Bronchial epithelial cell (primary cell): ENCODE measurements around the gene SLC25A13. TPM values are rescaled to one million over a fixed set of nuclear protein-coding genes. Genes with fewer than 3 reads are reported as not detected.
A peak's percentile ranks its signal among the peaks of the same experiment; 100 is the strongest.

ENCODE experiments used
- DNase-seq: peaks from one replicate; pipeline ENCODE4 v3.0.0-alpha.2; 2010; ENCODE audit warnings: low read depth
- FAIRE-seq: peaks from 2 replicates; lab custom pipeline; 2011; peaks lifted over from hg19 to GRCh38; lab: Jason Lieb, UNC
- H3K27me3 ChIP-seq: 2 replicates; pipeline ENCODE4 v1.5.1; 2011; ENCODE audit warnings: low read length; ENCODE audit not compliant: control insufficient read depth, insufficient read depth
- H3K36me3 ChIP-seq: 2 replicates; pipeline ENCODE4 v1.5.1; 2011; ENCODE audit warnings: low read length; ENCODE audit not compliant: control insufficient read depth, insufficient read depth
- H3K4me3 ChIP-seq: 2 replicates; pipeline ENCODE4 v1.5.1; 2011; ENCODE audit warnings: mild to moderate bottlenecking, low read depth, low read length, control low read depth
- CTCF ChIP-seq: IDR thresholded peaks from 2 replicates; pipeline ENCODE4 v1.5.1; 2011; ENCODE audit warnings: mild to moderate bottlenecking, moderate library complexity, low read length, control low read depth, inconsistent platforms; ENCODE audit not compliant: insufficient read depth, severe bottlenecking
- total RNA-seq: library from RNA; depleted of rRNA; stranded (reverse); fragments of >200 nt; gene quantifications from 2 replicates; pipeline ENCODE4 v1.2.1, GENCODE V29; 2014

SLC25A13 gene
- total RNA-seq, 1 donor from 2014 or later: 16.6 TPM

GRCh38 chr7:96183163-96183670 lies 138.7 kb downstream of the SLC25A13 start:
- H3K27me3 ChIP-seq: no peaks in the 10 kb centered on the region
- no peak for TF ChIP-seq CTCF
- DNase-seq (no peak), FAIRE-seq (no peak)
- H3K4me3 ChIP-seq: no peak overlapping the region
- peaks cover 1% of the 10 kb centered on the region for H3K36me3 ChIP-seq

- no peaks in the 10 kb centered on the region for H3K27me3 ChIP-seq
- TF ChIP-seq CTCF: no peak
- FAIRE-seq (no peak), DNase-seq (no peak)
- peaks cover 1% of the 10 kb centered on the region for H3K36me3 ChIP-seq
- no peak overlapping the region for H3K4me3 ChIP-seq
Measured at GRCh38 chr7:96182424-96183158, 139.3 kb downstream of the SLC25A13 start.

- Histone ChIP-seq H3K27me3 (no peaks in the 10 kb centered on the region), H3K36me3 (peaks cover 1% of the 10 kb centered on the region), H3K4me3 (no peak overlapping the region)
- no peak for DNase-seq
- no peak for TF ChIP-seq CTCF
- FAIRE-seq: no peak
Measured at GRCh38 chr7:96181174-96181573, 140.7 kb downstream of the SLC25A13 start.

GRCh38 chr7:96179837-96180236 lies 142.1 kb downstream of the SLC25A13 start:
- Histone ChIP-seq H3K36me3 (peaks cover 1% of the 10 kb centered on the region), H3K4me3 (no peak overlapping the region), H3K27me3 (no peaks in the 10 kb centered on the region)
- TF ChIP-seq CTCF: no peak
- DNase-seq (no peak), FAIRE-seq (no peak)

GRCh38 chr7:96179341-96179740 lies 142.6 kb downstream of the SLC25A13 start:
- FAIRE-seq (no peak), DNase-seq (peak; percentile 10)
- H3K4me3 ChIP-seq: no peak overlapping the region
- no peaks in the 10 kb centered on the region for H3K27me3 ChIP-seq
- H3K36me3 ChIP-seq: peaks cover 1% of the 10 kb centered on the region
- no peak for TF ChIP-seq CTCF

GRCh38 chr7:96178581-96178980 lies 143.3 kb downstream of the SLC25A13 start:
- no peaks in the 10 kb centered on the region for H3K27me3 ChIP-seq
- no peak for TF ChIP-seq CTCF
- FAIRE-seq (no peak), DNase-seq (peak; percentile 84)
- H3K4me3 ChIP-seq: no peak overlapping the region
- peaks cover 1% of the 10 kb centered on the region for H3K36me3 ChIP-seq
